HG02642 (cell line): ENCODE measurements around the gene STARD10.

Experiments used
- ATAC-seq: cut with Tn5 transposase; IDR thresholded peaks from one replicate; pipeline ENCODE4 v1.9.1; 2021; ENCODE audit warnings: mild to moderate bottlenecking; ENCODE audit not compliant: unreplicated experiment, poor library complexity

STARD10 gene

DNA sequence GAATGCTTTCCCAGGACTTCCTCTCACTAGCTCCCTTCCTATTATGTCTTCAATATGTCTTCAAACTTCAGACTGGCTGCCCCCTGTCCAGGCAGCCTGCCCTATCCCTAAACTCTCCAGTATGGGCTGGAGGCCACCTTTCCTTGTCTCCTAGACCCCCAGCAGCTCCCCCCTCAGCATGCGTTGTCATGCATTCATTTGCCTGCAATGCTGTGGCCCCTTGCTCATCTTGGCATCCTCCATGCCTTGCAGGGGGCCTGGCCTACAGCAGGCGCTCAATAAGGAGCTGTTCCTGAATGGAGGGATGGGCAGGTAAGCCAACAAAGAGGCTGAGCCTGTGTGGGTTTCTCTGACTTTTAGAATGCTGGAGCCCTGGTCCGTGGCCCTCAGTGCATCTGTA, 25.3 kb downstream of the STARD10 start:
- ATAC-seq = no peak

DNA sequence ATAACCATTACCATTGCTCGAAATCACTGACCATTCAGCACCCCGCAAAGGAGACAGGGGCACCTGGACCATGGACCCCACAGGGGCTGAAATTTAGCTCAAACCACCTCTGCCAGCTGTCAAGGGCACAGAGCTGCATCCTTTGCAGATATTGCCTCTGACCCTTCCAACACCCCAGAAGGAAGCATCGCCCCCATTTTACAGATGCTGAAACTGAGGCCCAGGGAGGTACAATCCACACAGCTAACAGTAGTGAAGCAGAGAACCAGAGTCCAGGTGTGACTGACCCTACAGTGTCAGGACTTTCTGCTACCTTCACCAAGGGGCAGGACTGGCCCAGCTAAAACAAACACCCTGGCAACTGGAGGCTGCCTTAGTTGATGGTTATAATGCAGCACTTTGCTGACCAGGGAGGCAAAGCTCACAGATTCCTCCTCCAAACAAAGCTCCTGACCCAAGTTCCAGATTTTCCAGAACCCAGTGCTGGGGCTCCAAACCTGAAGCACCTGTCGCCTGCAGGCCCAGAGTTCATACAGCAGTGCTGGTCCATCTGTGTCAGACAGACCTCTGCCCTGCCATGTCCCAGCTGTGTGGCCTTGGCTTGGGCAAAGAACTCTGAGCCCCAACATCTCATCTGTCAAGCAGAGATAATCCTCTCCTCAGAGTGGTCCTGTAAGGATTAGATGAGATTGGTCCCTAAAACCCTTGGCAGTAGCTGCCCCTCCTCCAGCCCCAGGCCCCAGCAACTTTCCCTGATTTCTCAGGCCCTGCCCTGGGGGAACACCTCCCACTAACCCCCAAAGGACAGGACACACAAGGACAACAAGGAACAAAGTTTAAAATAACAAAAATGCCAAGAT, 26.4 kb downstream of the STARD10 start:
- ATAC-seq = no peak

DNA sequence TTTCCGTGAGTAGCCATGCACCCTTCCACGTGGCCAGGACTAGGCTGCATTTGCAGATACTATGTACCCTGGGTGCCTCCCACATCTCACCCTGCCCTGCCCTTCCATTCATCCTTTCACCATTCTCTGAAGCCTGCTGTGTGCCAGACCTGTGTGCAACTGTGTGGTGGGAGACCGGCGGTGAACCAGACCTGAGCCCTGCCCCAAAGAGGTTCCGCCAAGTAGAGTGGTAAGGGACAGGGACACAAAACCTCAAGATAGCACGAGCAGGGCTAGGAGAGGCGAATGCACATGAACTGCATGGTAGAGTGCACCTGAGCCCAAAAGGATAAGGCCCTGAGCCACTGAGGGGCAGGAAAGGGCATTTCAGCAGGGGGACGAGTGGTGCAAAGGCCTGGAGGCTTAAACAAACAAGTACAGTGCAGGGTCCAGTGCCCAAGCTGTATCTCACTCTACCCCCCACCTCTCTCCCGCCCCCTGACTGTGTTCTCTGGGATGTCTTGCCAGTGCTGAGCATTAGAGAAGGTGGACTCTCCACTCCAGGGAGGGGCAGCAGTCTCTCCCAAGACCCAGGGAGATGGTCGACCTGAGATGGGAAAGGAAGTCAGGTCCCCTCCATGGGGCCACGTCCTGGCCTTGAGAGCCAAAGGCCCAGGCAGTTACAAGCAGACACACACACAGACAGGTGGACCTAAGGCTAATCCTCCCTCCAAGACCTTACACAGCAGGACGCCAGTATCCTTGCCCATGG, 27.5 kb downstream of the STARD10 start:
- ATAC-seq = no peak

- ATAC-seq = no peak
Observed at GRCh38 chr11:72764503-72764902, 29.3 kb downstream of the STARD10 start.

GRCh38 chr11:72763823-72764222, 30.0 kb downstream of the STARD10 start:
- no peak for ATAC-seq

DNA sequence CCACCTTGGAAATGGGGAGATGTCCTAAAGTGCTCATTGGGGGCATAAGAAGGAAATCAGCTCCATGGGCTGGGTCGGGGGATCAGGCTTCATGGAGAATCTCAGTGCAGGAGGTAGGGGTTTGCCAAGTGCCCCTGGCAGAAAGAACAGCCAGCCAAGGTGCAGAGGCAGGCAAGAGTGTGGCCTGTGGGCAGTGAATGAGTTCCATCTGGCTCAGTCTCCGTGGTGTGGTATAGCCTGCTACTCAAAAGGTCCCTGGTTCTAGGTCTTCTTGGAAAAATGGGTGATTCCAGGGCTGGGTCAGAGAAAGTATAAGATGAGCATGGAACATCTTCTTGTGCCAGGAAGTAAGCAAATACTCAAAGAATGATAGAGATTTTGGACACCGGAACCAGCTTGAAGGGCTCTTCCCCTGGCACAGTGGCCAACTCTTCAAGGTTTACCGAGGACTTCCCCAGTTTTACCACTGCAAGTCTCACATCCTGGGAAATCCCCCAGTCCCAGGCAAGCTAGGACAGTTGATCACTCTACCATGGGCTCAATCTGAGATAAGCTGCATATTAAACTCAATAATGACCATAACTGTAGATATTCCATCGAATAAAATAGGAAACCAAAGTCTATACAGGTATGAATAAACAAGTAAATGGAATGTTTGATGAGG, 31.1 kb downstream of the STARD10 start:
- peak; percentile 59 for ATAC-seq

DNA sequence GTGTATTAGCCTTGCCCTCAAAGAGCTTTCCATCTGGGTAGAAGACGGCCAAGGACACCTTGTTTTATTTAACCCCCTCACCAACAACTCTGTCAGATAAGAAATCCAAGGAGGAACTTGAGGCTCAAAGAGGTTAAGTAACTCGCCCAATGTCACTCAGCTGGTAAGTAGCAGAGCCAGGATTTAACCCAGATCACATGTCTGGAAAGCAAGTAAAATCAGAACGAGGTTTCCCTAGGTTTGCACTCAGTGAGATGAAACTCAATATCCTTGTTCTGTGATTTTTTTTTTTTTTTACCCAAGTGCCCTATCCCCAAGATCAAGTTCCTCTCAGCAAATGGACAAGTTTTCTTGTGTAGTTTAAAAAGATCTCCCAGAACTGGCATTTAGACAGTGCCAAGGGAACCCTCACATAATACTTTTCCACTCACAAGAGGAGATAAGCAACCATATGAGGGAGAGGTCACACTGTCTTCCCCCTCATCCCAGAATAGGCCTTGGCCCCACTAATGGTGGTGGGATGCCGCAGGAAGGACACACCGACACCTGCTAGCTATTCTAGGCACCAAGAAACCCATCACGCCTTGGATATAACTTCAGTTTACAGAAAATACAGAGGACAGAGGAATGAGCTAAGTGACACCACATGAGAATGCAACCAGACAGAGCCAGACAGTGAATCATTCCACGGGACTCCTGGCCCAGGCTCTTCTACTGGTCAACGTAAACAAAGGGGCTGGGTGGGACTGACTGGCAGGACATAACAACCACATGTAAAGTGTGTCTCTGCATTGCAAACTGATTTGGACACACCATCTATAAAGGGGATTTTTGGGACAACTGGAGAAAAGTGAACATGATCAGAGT, 33.1 kb downstream of the STARD10 start:
- ATAC-seq = no peak

GRCh38 chr11:72759468-72759985, 34.3 kb downstream of the STARD10 start:
- no peak for ATAC-seq

- no peak for ATAC-seq
Observed at GRCh38 chr11:72758690-72759389, 35.0 kb downstream of the STARD10 start.

- ATAC-seq = no peak
Observed at GRCh38 chr11:72758304-72758689, 35.5 kb downstream of the STARD10 start.

DNA sequence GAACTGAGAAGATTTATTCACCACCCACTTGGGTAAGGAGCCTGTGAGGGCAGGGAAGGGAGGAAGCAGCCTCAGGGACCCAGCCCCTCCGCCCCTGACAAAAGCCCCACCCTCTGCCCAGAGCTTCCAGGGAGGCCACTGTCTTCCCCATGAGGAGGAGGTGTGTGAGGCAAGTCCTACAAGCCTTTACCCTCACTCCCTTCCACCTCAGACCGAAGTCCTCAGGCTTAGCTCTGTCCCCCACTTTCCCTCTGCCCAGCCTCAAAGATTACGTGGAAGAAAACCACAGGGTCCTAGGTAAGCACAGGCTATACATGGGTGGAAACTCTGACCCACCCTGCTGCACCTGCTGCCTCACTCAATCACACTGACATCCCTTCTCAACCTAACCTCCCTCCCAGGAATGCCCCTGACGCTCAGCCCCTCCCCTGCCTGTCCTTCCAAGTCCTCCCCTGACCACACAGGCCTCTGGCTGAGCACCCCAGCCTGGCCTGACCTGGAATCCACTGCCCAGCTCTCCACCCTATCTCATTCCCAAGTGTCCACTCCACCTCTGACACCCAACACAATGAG, 38.0 kb downstream of the STARD10 start:
- ATAC-seq = no peak

- no peak for ATAC-seq
Observed at GRCh38 chr11:72754544-72755155, 39.2 kb downstream of the STARD10 start.

DNA sequence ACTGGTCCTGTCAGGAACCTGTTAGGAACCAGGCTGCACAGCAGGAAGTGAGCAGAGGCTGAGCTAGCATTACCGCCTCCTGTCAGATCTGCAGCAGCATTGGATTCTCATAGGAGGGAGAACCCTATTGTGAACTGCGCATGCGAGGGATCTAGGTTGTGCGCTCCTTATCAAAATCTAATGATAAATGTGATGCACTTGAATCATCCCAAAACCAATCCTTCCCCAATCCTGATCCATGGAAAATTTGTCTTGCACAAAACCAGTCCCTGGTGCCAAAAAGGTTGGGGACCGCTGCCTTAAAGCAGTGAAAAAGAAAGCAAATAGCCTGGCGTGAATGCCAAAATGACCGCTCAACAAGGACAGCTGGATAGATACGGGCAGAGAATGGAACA, 39.7 kb downstream of the STARD10 start:
- ATAC-seq = no peak

- ATAC-seq = no peak
Observed at GRCh38 chr11:72753341-72754148, 40.3 kb downstream of the STARD10 start.

- ATAC-seq = peak; percentile 70
Observed at GRCh38 chr11:72752088-72752914, 41.5 kb downstream of the STARD10 start, which contains the start of gene ARAP1. TSS of gene ARAP1 (minus strand) at chr11:72752408. CDS start at chr11:72727128, 25,280 bp downstream.

DNA sequence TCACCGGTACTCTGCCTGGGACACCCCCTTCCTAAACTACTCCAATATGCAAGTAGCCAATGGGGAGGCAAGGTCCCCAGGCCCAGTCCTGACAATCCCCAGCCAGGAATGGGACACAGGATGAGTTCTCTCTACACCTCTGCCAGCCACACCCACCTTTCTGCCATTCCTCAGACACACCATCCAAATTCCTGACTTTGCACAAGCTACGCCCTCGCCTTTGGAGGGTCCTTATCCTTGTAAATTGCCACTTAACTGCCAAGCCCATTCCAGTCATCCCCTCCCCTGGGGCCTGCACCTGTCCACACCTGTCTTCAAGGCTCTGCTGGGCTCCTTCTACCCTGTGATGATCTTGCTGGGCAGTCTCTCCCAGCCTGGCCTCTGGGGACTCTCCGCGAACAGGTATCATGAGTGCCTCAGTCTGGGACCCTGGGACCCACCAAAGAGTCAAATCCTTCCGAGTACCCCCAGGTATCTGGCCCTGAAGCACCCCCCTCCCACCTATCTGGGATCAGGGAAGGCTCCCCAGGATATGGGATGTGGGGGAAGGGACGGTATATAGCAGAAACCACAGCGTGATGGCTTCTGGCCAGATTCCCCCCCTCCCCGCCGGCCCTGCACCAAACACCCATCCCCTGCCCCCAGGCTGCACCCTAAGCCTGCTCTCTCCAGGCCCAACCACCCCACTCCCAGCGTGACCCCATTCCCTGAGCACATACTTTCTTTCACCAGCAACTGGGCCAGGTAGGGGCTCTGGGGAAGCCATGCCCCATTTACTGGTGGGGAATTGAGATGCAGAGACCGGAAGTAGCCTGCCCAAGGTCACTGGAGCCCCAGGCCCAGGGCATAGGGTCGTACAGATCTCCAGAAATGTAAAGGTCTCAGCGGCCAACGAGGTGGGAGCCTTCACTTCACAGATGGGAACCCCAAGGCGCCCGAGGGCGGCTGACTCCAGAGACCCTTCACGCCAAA, 42.4 kb downstream of the STARD10 start:
- no peak for ATAC-seq
